ENCODE measurements around the gene RGS13. TPM values are rescaled to one million over a fixed set of nuclear protein-coding genes. Genes with fewer than 3 reads are reported as not detected.

Gene RGS13
- total and polyA plus RNA-seq, 2 donors (not counting 3 experiments of a cell fraction or from before 2014, with no cell fraction given): not detected

- dilution Hi-C loops (cut with MboI; ENCODE audit: extremely low pct_ligation_motif_present, low sequenced_read_pairs): no loop called here
- H3K36me3 ChIP-seq (ENCODE audit: control insufficient read depth in 2 of 2, extremely low read depth in 1 of 2, insufficient read depth in 2 of 2, low read length in 2 of 2): no peaks in the 10 kb centered on the region
- H2AFZ ChIP-seq (ENCODE audit: low read depth, low read length): no peak overlapping the region
- ChIA-PET POLR2A (no interaction called here), CTCF (interaction anchor here (0.6 kb wide), 1 partner anchor 12 kb away, joined by 3 read pairs; no protein-coding TSS in a partner anchor)
- H4K20me1 ChIP-seq (replicated peaks; ENCODE audit: control insufficient read depth, extremely low read depth, insufficient read depth, low read length): no peaks in the 10 kb centered on the region
- H3K27me3 ChIP-seq (ENCODE audit: control insufficient read depth in 2 of 2, insufficient read depth in 2 of 2, low read length in 2 of 2): no peaks in the 10 kb centered on the region
- H3K9me3 ChIP-seq (replicated peaks; ENCODE audit: control insufficient read depth, insufficient read depth, low read length): no peaks in the 10 kb centered on the region
- no peaks in the 10 kb centered on the region for H3K79me2 ChIP-seq (ENCODE audit: control insufficient read depth, insufficient read depth, low read length)
- H3K4me3 ChIP-seq (replicated peaks in 1 of 3; ENCODE audit: insufficient read depth in 1 of 3, low read depth in 1 of 3, low read length in 3 of 3): no peak overlapping the region
- no peaks in the 10 kb centered on the region for H3K4me1 ChIP-seq (ENCODE audit: control insufficient read depth, extremely low read depth, insufficient read depth, low read length)
- no peak overlapping the region for H3K27ac ChIP-seq (ENCODE audit: insufficient read depth, low read depth, low read length)
- H3K4me2 ChIP-seq (ENCODE audit: insufficient read depth, low read length): no peak overlapping the region
- TF ChIP-seq CTCF (IDR thresholded peaks at IDR 0.05; ENCODE audit: extremely low read depth in 1 of 2, insufficient read depth in 1 of 2, low read depth in 1 of 2, low read length in 2 of 2) (no peak), JUN (IDR thresholded peaks at IDR 0.05; ENCODE audit: borderline replicate concordance, insufficient read depth, insufficient read length, low read depth) (no peak), MAX (IDR thresholded peaks at IDR 0.05; ENCODE audit: insufficient read depth, insufficient read length) (no peak), MYC (IDR thresholded peaks at IDR 0.05; ENCODE audit: low read depth, low read length) (no peak), EZH2 (IDR thresholded peaks at IDR 0.05; ENCODE audit: borderline replicate concordance, low read depth, low read length, severe bottlenecking) (no peak), POLR2AphosphoS5 (IDR thresholded peaks at IDR 0.05; ENCODE audit: insufficient read depth, low read depth, low read length) (no peak), FOS (IDR thresholded peaks at IDR 0.05; ENCODE audit: borderline replicate concordance, insufficient read depth, low read length) (no peak), POLR2A (IDR thresholded peaks at IDR 0.05; ENCODE audit: low read depth, low read length) (no peak), GATA2 (IDR thresholded peaks at IDR 0.05; ENCODE audit: insufficient read depth, insufficient read length, low read depth, low read length) (no peak)
- DNase-seq (ENCODE audit: low read depth, low spot score) (no peak), FAIRE-seq (no peak)
- no peaks in the 10 kb centered on the region for H3K9me1 ChIP-seq (replicated peaks; ENCODE audit: control insufficient read depth, extremely low read depth, insufficient read depth, low read length)
- intact Hi-C loops (cut with micrococcal nuclease): no loop called here
- no peak overlapping the region for H3K9ac ChIP-seq (replicated peaks; ENCODE audit: extremely low read depth, insufficient read depth, low read length)
- BruUV-seq (replicated peaks): no TSS peak
These were observed 24.7 kb downstream of the RGS13 start for GRCh38 chr1:192660613-192661012.

Data from endothelial cell of umbilical vein (primary cell).